ENCODE data around the gene ZNF608.

The ZNF608 gene

DNA sequence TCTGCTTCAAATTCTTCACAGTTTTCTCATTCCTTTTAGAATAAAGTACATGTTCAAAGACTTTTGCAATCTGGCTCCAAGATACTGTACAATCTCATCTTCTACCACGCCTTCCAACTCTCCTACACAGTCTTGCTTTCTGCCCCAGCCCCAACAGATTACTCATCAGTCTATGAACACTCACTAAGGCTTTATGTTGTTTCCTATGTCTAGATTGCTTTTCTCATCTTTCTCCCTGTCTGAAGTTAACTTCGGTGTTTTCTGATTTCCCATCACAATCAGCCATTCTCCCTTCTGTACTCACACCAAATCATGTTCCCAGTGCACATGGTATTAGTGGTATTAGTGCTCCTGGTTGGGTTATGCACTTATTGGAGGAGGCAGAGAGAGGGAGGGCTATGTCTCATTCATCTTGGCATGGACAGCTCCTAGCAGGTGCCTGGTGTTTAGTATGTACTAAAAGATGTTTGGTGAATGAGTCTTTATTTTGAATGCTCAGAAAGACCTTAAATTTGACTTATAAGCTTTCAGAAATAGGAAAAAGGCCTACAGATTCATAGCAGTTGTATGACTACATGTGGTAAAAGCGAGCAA, 44.0 kb upstream of the ZNF608 start:
- Histone ChIP-seq H3K18ac (ENCODE audit: low read length) (no peak overlapping the region), H2BK120ac (ENCODE audit: low read depth, low read length) (no peak overlapping the region), H4K91ac (ENCODE audit: low read depth, low read length, poor library complexity) (no peak overlapping the region), H4K8ac (ENCODE audit: low read depth, low read length) (no peak overlapping the region), H3K79me1 (ENCODE audit: low read depth, low read length) (no peaks in the 10 kb centered on the region), H3K4ac (ENCODE audit: low read length) (no peak overlapping the region), H3K23ac (ENCODE audit: low read depth, low read length, poor library complexity) (no peak overlapping the region), H3K9ac (ENCODE audit: low read depth, low read length, poor library complexity) (no peak overlapping the region), H2AK5ac (ENCODE audit: low read depth, low read length) (no peak overlapping the region), H2AFZ (ENCODE audit: low read length) (no peak overlapping the region), H3K27ac (replicated peaks; ENCODE audit: low read length) (no peak overlapping the region), H2BK12ac (ENCODE audit: low read length) (no peak overlapping the region), H3K4me2 (ENCODE audit: insufficient read depth, low read length, poor library complexity, severe bottlenecking) (no peak overlapping the region), H3K27me3 (ENCODE audit: control insufficient read depth in 3 of 3, insufficient read depth in 3 of 3, low read depth in 1 of 3, low read length in 3 of 3) (no peaks in the 10 kb centered on the region), H2BK15ac (ENCODE audit: low read length) (no peak overlapping the region), H3K4me1 (ENCODE audit: control insufficient read depth in 2 of 2, insufficient read depth in 1 of 2, low read depth in 1 of 2, low read length in 2 of 2) (peaks cover 0 to 5% of the 10 kb centered on the region in 2 donors), H3K36me3 (replicated peaks in 1 of 2; ENCODE audit: control insufficient read depth in 2 of 2, insufficient read depth in 2 of 2, low read length in 2 of 2) (no peaks in the 10 kb centered on the region), H3K9me3 (replicated peaks in 1 of 2; ENCODE audit: control insufficient read depth in 2 of 2, insufficient read depth in 1 of 2, low read depth in 1 of 2, low read length in 2 of 2) (no peaks in the 10 kb centered on the region), H2BK5ac (ENCODE audit: low read length) (no peak overlapping the region), H3K14ac (ENCODE audit: low read length) (no peak overlapping the region), H3K4me3 (ENCODE audit: low read length in 2 of 2) (no peak overlapping the region)
- no peak for DNase-seq (ENCODE audit: low spot score)
- WGBS, 2 donors (ENCODE audit: extremely low coverage in 2 of 2, insufficient read length in 2 of 2, insufficient replicate concordance in 1 of 2), result no CpG with 5 or more reads among the region's 3 CpGs

- no peak overlapping the region for H4K91ac ChIP-seq (ENCODE audit: low read depth, low read length, poor library complexity)
- H3K4ac ChIP-seq (ENCODE audit: low read length), result no peak overlapping the region
- H3K23ac ChIP-seq (ENCODE audit: low read depth, low read length, poor library complexity), result no peak overlapping the region
- no peak overlapping the region for H2BK120ac ChIP-seq (ENCODE audit: low read depth, low read length)
- H2BK5ac ChIP-seq (ENCODE audit: low read length), result no peak overlapping the region
- no peaks in the 10 kb centered on the region for H3K79me1 ChIP-seq (ENCODE audit: low read depth, low read length)
- no peak overlapping the region for H2AFZ ChIP-seq (ENCODE audit: low read length)
- no peak overlapping the region for H2AK5ac ChIP-seq (ENCODE audit: low read depth, low read length)
- H3K4me3 ChIP-seq (ENCODE audit: low read length in 2 of 2), result no peak overlapping the region
- H3K27me3 ChIP-seq (ENCODE audit: control insufficient read depth in 3 of 3, insufficient read depth in 3 of 3, low read depth in 1 of 3, low read length in 3 of 3), result no peaks in the 10 kb centered on the region
- H3K4me1 ChIP-seq (ENCODE audit: control insufficient read depth in 2 of 2, insufficient read depth in 1 of 2, low read depth in 1 of 2, low read length in 2 of 2), result peaks cover 0 to 5% of the 10 kb centered on the region in 2 donors
- DNase-seq (ENCODE audit: low spot score), result no peak
- no peak overlapping the region for H3K14ac ChIP-seq (ENCODE audit: low read length)
- H3K36me3 ChIP-seq (replicated peaks in 1 of 2; ENCODE audit: control insufficient read depth in 2 of 2, insufficient read depth in 2 of 2, low read length in 2 of 2), result no peaks in the 10 kb centered on the region
- H2BK12ac ChIP-seq (ENCODE audit: low read length), result no peak overlapping the region
- H3K4me2 ChIP-seq (ENCODE audit: insufficient read depth, low read length, poor library complexity, severe bottlenecking), result no peak overlapping the region
- no peak overlapping the region for H3K27ac ChIP-seq (replicated peaks; ENCODE audit: low read length)
- WGBS, 2 donors (ENCODE audit: extremely low coverage in 2 of 2, insufficient read length in 2 of 2, insufficient replicate concordance in 1 of 2), result no CpG with 5 or more reads among the region's 4 CpGs
- H3K18ac ChIP-seq (ENCODE audit: low read length), result no peak overlapping the region
- H4K8ac ChIP-seq (ENCODE audit: low read depth, low read length), result no peak overlapping the region
- H3K9ac ChIP-seq (ENCODE audit: low read depth, low read length, poor library complexity), result no peak overlapping the region
- no peaks in the 10 kb centered on the region for H3K9me3 ChIP-seq (replicated peaks in 1 of 2; ENCODE audit: control insufficient read depth in 2 of 2, insufficient read depth in 1 of 2, low read depth in 1 of 2, low read length in 2 of 2)
- no peak overlapping the region for H2BK15ac ChIP-seq (ENCODE audit: low read length)
These were observed 42.7 kb upstream of the ZNF608 start for GRCh38 chr5:124789104-124789605.

DNA sequence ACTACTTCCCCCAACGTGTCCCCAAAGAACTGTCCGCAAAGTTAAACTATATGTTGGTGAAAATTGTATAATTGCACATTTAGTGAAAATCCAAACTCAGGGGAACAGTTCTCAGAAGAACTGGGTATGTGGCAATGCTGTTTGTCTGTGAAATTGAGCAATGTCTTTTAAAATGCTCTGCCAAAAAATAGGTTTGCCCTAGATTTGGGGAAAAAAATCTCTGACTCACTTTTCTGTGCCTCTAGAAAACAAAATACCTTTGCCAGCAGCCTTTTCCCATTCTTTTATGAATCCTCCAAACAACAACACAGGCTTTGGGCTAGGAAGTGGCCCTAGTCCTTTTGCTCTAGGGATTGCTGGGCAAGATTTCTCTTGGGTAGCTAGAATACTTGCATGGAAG, 37.4 kb upstream of the ZNF608 start:
- H3K9me3 ChIP-seq (replicated peaks in 1 of 2; ENCODE audit: control insufficient read depth in 2 of 2, insufficient read depth in 1 of 2, low read depth in 1 of 2, low read length in 2 of 2), result peaks cover 0 to 2% of the 10 kb centered on the region in 2 donors
- H4K8ac ChIP-seq (ENCODE audit: low read depth, low read length), result no peak overlapping the region
- no peak overlapping the region for H2AFZ ChIP-seq (ENCODE audit: low read length)
- H3K27ac ChIP-seq (replicated peaks; ENCODE audit: low read length), result no peak overlapping the region
- no peak overlapping the region for H2BK120ac ChIP-seq (ENCODE audit: low read depth, low read length)
- H2AK5ac ChIP-seq (ENCODE audit: low read depth, low read length), result no peak overlapping the region
- no peak overlapping the region for H3K4ac ChIP-seq (ENCODE audit: low read length)
- WGBS, 2 donors (ENCODE audit: extremely low coverage in 2 of 2, insufficient read length in 2 of 2, insufficient replicate concordance in 1 of 2), result no CpG with 5 or more reads among the region's 2 CpGs
- no peak overlapping the region for H3K4me2 ChIP-seq (ENCODE audit: insufficient read depth, low read length, poor library complexity, severe bottlenecking)
- H3K23ac ChIP-seq (ENCODE audit: low read depth, low read length, poor library complexity), result no peak overlapping the region
- no peak overlapping the region for H3K4me3 ChIP-seq (ENCODE audit: low read length in 2 of 2)
- H3K79me1 ChIP-seq (ENCODE audit: low read depth, low read length), result no peaks in the 10 kb centered on the region
- H3K9ac ChIP-seq (ENCODE audit: low read depth, low read length, poor library complexity), result no peak overlapping the region
- H3K4me1 ChIP-seq (ENCODE audit: control insufficient read depth in 2 of 2, insufficient read depth in 1 of 2, low read depth in 1 of 2, low read length in 2 of 2), result no peaks in the 10 kb centered on the region
- no peak overlapping the region for H2BK15ac ChIP-seq (ENCODE audit: low read length)
- no peak overlapping the region for H2BK12ac ChIP-seq (ENCODE audit: low read length)
- H2BK5ac ChIP-seq (ENCODE audit: low read length), result no peak overlapping the region
- no peak for DNase-seq (ENCODE audit: low spot score)
- H3K18ac ChIP-seq (ENCODE audit: low read length), result no peak overlapping the region
- no peaks in the 10 kb centered on the region for H3K36me3 ChIP-seq (replicated peaks in 1 of 2; ENCODE audit: control insufficient read depth in 2 of 2, insufficient read depth in 2 of 2, low read length in 2 of 2)
- no peak overlapping the region for H4K91ac ChIP-seq (ENCODE audit: low read depth, low read length, poor library complexity)
- H3K27me3 ChIP-seq (ENCODE audit: control insufficient read depth in 3 of 3, insufficient read depth in 3 of 3, low read depth in 1 of 3, low read length in 3 of 3), result no peaks in the 10 kb centered on the region
- H3K14ac ChIP-seq (ENCODE audit: low read length), result no peak overlapping the region

DNA sequence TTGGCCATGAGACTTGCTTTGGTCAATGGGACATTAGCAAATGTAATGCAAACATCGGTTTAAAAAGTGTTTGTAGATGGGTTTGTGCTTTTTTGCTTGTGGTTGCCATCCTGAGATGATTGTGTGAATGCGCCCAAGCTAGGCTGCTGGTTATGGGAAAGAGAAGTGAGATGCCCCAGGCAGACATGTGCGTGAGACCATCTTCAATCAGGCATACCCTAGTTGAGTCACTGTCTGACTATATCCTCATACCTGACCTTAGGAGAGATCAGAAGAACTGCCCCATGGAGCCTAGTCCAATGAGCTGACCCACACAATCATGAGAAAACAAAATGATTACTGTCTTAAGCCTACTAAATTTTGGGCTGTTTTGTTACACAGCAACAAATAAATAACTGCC, 36.8 kb upstream of the ZNF608 start:
- no peaks in the 10 kb centered on the region for H3K79me1 ChIP-seq (ENCODE audit: low read depth, low read length)
- H2BK120ac ChIP-seq (ENCODE audit: low read depth, low read length), result no peak overlapping the region
- no peak overlapping the region for H2AFZ ChIP-seq (ENCODE audit: low read length)
- no CpG with 5 or more reads among the region's 3 CpGs for WGBS, 2 donors (ENCODE audit: extremely low coverage in 2 of 2, insufficient read length in 2 of 2, insufficient replicate concordance in 1 of 2)
- H3K36me3 ChIP-seq (replicated peaks in 1 of 2; ENCODE audit: control insufficient read depth in 2 of 2, insufficient read depth in 2 of 2, low read length in 2 of 2), result no peaks in the 10 kb centered on the region
- H4K91ac ChIP-seq (ENCODE audit: low read depth, low read length, poor library complexity), result no peak overlapping the region
- no peak overlapping the region for H3K4me3 ChIP-seq (ENCODE audit: low read length in 2 of 2)
- H3K27ac ChIP-seq (replicated peaks; ENCODE audit: low read length), result no peak overlapping the region
- no peak overlapping the region for H2BK15ac ChIP-seq (ENCODE audit: low read length)
- H3K4me2 ChIP-seq (ENCODE audit: insufficient read depth, low read length, poor library complexity, severe bottlenecking), result no peak overlapping the region
- H2BK12ac ChIP-seq (ENCODE audit: low read length), result no peak overlapping the region
- no peaks in the 10 kb centered on the region for H3K4me1 ChIP-seq (ENCODE audit: control insufficient read depth in 2 of 2, insufficient read depth in 1 of 2, low read depth in 1 of 2, low read length in 2 of 2)
- H3K23ac ChIP-seq (ENCODE audit: low read depth, low read length, poor library complexity), result no peak overlapping the region
- no peak overlapping the region for H3K14ac ChIP-seq (ENCODE audit: low read length)
- no peak for DNase-seq (ENCODE audit: low spot score)
- no peak overlapping the region for H3K9ac ChIP-seq (ENCODE audit: low read depth, low read length, poor library complexity)
- H3K4ac ChIP-seq (ENCODE audit: low read length), result no peak overlapping the region
- H3K9me3 ChIP-seq (replicated peaks in 1 of 2; ENCODE audit: control insufficient read depth in 2 of 2, insufficient read depth in 1 of 2, low read depth in 1 of 2, low read length in 2 of 2), result peaks cover 0 to 2% of the 10 kb centered on the region in 2 donors
- no peak overlapping the region for H2BK5ac ChIP-seq (ENCODE audit: low read length)
- H2AK5ac ChIP-seq (ENCODE audit: low read depth, low read length), result no peak overlapping the region
- no peaks in the 10 kb centered on the region for H3K27me3 ChIP-seq (ENCODE audit: control insufficient read depth in 3 of 3, insufficient read depth in 3 of 3, low read depth in 1 of 3, low read length in 3 of 3)
- H3K18ac ChIP-seq (ENCODE audit: low read length), result no peak overlapping the region
- H4K8ac ChIP-seq (ENCODE audit: low read depth, low read length), result no peak overlapping the region
